HuH-7 (cell line): ENCODE measurements around the gene GABRP.
A peak's percentile ranks its signal among the peaks of the same experiment; 100 is the strongest.
"Not testable (repeated sequence)": the region's sequence is repeated elsewhere in the genome, so short reads cannot be mapped to it uniquely, and the experiment has no call there.

Experiments used
- DNase-seq: peaks from one replicate; pipeline ENCODE4 v3.0.0; 2011; ENCODE audit warnings: low spot score

The GABRP gene

DNA sequence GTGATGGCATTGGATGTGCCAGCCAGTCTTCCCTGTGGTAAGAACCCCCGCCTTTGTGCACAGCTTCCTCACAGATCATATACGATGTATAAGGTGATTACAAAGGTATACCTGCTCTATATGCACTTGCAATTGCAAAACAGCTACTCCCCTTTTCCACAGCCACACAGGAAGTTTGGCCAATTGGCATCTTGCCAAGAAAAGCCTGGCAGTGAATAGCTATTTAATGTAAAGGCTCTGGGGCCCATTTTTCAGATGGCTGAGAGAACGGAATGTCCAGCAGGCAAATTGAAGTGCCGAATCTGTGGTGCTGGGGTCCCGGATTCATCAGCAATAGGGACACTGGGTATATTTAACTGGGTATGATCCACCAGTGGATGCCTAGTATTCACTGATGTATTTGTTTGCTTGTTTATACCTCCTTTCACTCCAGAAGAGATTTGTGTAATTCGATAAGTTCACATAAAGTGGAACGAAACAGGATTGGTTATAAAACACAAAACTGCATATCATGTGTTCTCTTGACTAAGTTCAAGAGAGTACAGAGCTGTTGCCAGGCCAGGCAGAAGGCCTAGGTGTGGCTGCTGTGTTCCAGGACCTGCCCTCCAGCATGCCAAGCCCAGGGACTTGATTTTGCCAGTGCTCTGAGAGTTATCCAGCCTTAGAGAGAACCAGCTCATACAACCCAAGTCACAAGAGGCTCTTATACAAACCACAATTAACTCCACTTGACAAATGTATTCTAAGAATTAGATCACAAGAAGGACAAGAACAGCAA is 27.7 kb upstream of the GABRP start:
- DNase-seq: no peak

DNA sequence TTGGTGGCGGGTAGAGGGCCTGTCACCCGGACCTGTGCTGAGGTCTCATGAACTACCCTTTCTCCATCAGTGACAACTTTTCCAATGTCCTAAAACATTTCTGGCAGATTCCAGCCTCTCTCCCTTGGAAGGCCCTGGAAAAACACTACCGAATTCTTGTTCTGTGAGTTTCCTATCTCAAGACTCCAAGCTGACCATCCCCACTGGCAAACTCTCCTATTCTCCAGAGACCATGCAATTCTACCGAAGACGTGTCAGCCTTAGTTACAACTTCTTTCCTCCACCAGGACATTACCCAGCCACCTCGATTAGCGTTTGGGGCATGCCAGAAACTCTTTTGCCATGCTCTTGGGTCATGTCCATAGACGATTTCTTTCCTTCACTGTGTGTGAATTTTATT is 26.8 kb upstream of the GABRP start:
- DNase-seq: no peak

DNA sequence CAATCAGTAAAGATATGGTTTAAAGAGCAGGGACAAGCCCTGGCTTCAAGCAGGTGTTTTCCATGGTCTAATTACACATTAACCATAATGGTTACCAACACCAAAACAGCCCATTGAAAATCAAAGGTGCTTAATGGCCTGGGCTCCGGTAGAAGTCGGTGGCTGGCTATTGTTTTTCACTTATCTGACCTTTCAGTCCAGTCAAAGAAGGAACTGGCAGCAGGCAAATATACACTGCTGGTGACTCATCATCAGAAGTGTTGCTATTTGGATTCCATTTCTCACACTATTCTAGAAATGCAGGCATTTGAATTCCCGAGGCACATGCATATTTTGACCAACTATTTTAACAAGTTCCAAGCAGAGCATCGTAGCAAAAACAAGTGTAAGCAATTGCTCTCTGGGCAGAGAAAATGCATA is 26.3 kb upstream of the GABRP start:
- DNase-seq: no peak

DNA sequence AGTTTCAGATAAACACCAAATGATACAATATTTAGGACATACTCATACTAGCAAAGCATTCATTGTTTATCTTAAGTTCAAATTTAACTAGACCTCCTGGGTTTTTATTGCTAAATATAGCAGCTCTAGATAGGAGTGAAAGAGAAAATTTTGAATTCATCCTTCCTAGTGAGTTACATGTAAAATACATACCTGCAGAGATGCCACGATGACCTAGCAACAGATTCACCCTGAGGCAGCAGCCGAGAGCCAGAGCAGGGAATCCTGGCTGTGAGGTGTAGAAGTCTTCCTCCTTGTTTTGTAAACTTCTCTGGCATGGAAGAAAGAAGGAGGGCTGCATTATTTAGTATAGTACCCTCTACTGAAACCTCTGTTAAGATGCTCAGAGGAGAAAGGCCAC is 25.9 kb upstream of the GABRP start:
- DNase-seq: no peak

DNA sequence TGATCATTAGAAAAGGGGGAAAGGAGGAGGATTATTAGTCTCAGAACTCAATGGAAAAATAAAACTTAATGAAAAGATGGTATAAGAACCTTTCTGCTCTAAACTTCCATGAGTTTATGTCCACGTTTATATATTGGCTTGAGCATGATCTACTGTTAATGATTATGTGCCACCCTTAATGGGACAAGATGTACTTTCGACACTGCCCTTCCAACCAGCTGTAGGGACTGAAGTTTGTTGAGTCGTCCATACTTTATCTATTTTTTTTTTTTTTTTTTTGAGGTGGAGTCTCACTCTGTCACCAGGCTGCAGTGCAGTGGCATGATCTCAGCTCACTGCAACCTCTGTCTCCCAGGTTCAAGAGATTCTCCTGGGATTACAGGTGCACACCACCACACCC is 25.0 kb upstream of the GABRP start:
- DNase-seq: no peak

DNA sequence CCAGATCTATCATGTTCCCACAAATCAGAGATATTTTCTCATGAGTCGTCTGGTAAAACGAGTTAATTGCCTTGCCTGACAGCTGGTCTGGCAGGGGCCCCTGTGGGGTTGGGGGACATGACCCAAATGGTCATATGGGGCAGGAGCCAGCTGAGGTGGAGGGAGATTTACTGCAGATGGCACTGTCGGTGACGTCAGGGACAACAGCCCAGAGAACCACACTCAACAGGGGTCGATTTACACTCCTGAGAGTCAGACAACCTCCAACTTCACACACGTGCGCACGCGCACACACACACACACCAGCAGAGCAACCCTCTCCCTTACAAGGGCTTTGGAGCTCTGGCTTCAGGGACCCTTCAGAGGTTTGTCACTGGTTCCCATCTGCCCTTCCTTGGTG is 23.4 kb upstream of the GABRP start:
- DNase-seq: no peak

DNA sequence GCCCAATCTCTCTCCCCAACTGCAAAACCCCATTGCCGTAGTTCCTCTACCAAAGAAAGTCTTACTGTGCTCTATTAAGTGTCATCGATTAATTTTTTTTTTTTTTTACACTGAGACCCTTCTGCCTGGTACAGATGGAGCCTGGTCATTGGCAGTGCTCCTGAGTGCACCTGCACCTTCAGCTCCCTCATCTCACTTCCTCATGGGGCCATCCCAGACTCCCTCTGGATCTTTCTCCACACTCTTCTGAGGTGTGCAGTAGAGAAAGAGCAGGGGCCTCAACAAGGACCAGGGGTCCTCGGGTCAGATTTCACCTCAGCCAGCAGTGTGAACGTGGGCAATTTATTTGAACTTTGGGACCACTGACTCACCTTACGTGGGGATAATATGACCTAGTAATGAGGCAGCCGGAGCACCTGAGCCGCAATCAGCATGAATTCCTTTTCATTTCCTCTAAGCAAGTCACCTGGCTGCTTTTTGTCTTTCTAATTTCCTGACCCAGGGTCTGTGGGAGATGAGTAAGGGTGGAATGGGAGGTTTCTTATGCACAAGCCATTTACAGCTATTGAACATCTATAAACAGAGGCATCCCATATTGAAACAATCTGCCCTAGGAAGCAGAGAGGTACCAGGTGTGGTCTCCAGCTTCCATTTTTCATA is 22.3 kb upstream of the GABRP start:
- no peak for DNase-seq

DNA sequence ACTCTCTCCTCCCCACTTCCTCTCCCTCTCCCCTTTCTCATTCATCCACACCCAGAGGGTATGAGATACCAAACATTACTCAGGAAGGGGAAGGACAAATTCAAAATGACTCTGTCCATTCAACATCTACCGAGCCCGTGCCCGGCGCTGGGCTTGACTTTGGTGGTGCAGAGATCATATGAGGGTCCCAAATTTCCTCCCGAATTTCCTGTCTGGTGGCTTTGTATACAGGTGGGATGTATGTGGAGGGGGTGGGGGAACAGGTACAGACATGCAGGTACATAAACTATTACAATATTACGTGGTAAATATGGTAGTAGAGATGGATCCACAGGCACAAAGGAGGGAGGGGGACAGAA is 21.8 kb upstream of the GABRP start:
- no peak for DNase-seq

DNA sequence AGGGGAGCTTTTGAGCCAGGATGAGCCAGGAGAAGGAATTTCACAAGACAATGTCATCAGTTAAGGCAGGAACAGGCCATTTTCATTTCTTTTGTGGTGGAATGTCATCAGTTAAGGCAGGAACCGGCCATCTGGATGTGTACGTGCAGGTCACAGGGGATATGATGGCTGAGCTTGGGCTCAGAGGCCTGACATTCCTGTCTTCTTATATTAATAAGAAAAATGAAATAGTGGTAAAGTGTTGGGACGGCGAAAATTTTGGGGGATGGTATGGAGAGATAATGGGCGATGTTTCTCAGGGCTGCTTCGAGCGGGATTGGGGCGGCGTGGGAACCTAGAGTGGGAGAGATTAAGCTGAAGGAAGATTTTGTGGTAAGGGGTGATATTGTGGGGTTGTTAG is 21.2 kb upstream of the GABRP start:
- not testable (repeated sequence) for DNase-seq

DNA sequence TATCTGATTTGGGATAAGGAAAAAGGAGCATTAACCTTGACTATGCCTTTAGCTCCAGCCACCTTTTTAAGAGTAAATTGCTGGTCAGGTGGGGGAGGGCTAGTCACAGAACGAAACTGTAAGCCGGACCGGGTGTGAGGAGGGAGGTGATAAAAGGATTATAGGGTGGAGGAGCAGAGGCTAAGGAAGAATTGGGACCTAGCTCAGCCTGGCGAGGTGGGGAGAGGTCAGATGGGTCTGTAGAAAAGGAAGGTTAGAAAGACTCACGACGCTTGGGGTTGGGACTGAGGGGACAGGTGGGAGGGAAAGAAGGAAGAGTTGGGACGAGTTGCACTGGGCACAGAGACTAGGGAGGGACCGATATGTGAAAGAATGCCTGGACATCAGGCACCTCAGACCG is 17.7 kb upstream of the GABRP start:
- not testable (repeated sequence) for DNase-seq

DNA sequence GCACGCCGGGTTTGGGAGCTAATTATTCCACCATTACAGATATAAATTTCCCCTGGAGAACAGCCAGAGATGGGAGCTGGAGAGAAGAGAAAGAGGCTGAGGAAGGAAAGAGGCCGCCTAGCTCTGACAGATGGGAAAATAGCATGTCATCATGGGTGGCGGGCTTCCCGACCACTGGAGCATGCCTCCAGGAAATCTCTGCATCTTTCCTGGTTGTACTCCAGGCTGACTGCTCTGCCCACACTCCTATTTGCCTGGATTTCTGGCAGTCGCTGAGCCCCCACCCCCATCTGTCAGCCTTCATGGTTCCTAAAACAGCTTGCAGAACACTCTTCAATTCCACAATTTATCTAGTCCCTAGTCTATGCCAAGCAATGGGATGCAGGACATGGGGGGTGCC is 14.3 kb upstream of the GABRP start:
- no peak for DNase-seq

DNA sequence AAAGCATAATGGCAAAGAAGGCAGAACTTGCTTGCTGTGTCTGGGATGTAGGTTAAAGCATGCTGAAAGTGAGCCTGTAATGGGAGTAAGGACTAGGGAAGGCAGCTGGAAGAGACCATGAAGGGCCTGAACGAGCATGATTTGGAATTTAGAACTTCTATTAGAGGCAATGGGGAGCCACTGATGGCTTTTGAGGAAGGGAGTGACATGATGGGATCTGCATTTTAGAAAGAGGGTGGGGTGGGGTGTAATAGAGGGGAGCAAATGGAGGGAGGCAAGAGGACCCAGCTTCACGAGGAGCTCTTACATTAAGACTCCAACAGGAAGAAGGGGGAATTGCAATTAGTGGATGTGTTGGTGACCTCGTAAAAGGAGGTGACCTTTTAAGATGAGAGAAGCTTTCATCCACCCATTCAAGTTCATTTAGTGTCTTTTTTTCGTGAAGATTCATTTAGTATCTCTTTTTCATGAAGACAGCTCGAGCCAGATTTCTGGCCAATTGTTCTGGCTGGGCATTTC is 13.6 kb upstream of the GABRP start:
- no peak for DNase-seq

DNA sequence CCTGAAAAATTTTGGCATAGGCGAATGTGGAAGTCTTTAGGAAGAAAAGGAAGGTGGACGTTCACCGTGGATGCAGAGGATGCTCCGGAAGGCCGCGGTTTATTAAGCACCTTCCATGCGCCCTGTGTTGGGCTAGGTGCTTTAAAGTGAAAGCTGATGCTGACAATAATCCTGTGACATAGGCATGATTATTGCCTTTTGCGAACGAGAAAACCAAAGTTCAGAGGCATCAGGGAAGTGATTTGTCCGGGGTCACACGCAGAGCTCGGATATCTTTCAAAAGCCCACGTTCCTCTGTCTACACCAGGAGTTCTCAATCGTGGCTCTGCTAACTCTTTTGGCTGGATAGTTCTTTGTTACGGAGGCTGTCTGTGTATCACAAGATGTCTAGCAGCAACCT is 12.0 kb upstream of the GABRP start:
- DNase-seq: no peak

DNA sequence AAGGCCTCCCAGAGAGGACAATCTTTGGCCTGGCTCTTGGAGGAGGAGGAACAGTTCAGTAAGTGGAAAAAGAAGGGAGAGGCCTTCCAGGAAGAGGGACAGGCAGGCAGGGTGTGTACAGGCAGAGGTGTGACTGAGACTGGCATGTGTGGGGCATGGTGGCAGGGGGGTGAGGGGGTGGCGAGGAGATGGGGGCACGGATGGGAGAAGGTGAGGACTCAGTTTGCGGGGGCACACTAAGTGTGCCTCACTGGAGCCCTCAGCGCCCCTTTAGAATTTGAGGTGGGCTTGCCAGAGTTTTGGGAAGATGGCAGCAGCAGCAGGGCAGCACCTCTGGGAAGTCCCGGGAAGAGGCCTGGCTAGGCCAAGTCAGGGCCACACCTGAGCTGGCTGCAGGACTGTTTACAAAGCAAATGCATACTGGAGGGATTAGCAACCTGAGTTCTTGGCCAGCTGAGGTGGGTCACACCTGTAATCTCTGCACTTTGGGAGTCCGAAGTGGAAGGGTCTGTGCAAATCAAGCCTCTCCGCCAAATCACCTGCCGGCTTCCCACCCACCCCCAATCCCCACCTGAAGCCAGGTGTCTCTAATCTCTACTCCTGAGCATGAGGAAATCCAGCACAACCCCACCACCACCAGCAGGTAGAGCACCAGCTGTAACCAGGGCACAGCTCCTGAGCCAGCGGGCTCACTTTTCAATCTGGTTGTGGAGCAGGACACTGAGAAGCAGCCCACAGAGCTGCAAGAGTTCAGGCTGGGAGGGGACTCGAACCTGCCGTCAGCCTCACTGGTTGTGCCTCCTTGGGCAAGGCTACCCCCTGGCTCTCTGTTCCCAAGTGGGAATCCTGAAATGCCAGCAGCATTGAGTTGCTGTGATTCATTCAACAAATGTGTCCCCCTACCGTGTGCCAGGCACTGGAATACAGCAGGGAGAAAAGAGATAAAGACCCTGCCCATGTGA is 10.2 kb upstream of the GABRP start:
- DNase-seq: no peak

DNA sequence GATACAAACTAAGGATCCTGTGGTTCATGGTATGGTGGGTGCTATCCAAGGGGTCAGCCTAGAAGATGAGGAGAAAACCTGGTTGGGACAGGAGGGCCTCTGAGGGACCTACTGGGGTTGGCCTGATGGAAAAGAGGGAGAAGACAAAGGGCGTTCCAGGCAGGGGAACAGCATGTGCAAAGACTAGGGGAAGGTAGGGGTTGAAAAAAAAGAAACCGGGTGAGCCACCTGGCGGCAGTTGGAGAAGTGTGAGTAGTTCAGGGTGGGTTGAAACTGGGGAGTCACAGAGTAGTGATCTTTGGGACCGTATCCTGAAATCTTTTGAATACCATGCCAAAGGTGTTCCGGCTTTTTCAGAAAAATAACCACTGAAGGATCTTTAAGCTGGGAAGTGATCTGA is 8.7 kb upstream of the GABRP start:
- no peak for DNase-seq

DNA sequence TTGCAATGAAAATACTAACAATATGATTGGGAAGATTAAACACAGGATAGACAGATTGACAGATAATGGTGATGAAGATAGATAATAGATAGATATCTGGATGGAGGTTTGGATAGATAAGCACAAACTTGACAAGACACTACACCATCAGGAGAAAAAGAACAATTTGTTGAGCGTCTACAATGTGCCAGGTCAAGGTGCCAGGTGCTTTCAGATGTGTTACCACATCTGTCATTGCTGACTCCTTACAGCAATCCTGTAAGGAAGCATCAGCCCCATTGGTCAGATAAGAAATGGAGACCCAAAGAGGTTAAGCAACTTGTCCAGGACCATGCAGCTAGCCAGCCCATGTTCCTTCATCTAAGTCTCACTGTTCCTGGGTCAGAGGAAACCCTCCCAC is 1.6 kb upstream of the GABRP start:
- DNase-seq: no peak

DNA sequence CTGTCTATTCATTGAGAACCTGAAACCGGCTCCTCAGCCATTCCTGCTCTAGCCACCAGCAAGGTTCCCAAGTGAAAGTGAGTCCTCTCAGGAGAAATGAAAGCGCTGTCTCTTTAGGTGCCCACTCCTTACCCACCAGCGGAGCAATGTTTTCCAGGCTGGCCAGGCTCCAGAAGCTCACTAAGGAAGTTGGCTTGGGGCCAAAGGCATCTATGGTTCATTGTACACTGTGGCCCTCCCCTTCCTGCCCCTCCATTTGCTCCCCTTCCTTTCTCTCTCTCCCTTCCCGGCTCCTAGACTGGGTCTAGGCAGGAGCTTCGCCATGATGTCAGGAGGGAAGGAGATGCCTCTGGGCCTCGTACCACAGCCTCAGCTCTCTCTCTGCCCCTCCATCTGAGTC is 1.1 kb upstream of the GABRP start:
- DNase-seq: no peak

DNA sequence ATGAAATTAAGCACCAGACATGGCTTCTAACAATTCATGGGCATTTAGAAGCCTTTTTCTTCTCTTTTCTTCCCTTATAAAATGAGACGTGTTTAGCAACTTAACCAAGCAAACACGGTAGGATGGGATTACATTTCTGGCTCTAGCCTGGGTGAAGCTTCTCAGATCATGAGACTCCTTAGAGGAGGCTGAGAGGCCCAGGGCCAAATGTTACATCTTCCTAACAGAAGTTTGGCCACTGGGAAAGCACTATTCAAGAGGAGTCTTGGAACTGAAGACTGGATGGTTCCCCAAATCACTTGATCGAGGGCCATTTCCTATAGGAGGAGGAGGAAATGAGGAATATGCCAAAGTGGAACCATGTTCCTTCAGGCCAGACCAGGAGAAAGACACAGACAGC is 1.9 kb downstream of the GABRP start:
- no peak for DNase-seq

DNA sequence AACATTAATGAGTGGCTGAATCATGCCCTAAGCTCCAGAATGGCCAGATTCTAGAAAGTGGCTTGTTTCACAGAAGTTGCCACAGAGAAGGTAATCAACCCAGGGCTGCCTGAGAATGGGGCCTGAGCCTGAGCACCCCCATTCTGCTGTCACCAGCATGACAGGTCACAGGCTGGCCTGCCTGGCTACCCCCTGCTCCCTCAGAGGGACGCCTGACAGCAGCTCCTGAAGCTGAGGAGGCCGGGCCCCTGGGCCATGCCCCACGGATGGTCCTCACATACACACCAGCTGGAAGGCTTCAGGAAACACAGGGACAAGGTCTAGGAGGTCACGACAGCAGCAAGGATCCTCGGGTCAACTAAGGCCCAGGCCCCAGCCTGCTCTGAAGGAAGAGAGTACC is 3.7 kb downstream of the GABRP start:
- no peak for DNase-seq

DNA sequence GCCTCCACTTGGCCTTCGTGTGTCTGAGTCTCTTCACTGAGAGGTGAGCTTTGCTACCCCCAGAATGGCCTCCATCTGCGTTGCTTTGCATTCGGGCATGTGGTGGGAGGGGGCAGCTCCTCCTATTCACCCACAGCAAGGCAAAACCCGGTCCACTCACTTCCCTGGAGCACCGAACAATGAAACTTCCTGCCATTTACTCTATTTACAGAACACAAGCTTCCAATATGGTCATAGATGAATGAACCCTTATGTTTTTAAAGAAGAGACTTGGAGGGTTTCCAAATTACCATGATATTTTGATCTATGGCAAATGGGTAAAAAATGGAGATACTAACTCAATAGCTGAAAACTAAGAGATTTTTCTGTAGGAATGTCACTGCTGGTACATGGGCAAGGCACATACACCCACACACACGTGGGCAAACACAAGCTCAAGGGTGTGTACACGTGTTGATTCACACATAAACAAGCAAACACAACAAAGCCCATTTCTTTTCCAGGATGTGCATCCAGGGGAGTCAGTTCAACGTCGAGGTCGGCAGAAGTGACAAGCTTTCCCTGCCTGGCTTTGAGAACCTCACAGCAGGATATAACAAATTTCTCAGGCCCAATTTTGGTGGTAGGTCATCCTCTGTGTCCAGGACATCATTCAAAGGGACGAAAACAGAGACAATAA is 5.2 kb downstream of the GABRP start:
- DNase-seq: no peak

DNA sequence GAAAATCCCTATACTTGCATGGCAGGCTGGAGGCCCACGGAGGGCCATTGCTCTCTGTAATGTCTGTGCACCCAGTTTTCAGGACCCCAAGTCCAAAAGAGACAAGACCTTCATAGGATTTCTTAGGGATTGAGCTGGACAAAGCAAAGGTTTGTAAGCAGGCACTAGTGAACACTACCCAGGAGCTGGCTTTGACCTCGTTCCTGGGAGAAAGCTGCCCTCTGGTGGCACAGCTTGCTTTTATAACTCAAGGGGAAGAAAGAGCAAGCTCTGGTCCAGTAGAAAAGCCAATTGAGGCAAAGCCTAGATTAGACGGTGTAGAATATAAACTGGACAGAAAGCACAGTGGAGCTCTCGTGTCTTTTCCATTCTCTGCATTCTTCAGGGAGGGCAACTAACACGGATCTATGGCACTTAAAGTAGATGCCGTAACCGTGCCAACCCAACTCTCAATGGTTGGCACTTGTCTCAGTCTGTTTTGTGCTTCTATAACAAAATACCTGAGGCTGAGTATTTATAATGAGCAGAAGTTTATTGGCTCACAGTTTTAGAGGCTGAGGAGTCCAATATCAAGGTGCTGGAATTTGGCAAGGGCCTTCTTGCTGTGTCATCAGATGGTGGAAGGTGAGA is 7.9 kb downstream of the GABRP start:
- peak; percentile 25 for DNase-seq

DNA sequence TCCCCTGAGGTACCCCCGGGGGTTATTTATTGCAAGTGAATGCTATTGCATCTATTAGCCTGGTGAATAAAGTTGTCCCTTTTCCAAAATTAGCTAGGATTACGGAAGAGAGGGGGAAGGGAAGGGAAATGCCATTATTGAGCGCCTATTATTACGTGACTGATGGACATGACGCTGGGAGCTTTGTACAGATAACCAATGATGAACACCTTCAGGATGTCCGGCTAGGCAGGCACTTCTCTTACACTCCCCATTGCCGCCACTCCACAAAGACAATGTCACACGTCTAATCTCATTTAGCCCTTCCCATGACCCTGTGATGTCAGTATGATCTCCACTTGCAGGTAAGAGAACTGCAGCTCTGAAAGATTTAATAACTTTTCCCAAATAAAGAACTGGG is 9.4 kb downstream of the GABRP start:
- no peak for DNase-seq
